Right forelimb (tissue), 1 donor: Measurements from ENCODE around the gene OXER1.

Experiments
- DNase-seq: peaks from one replicate; pipeline ENCODE4 v3.0.0-alpha.2; 2018

Gene OXER1, protein sequence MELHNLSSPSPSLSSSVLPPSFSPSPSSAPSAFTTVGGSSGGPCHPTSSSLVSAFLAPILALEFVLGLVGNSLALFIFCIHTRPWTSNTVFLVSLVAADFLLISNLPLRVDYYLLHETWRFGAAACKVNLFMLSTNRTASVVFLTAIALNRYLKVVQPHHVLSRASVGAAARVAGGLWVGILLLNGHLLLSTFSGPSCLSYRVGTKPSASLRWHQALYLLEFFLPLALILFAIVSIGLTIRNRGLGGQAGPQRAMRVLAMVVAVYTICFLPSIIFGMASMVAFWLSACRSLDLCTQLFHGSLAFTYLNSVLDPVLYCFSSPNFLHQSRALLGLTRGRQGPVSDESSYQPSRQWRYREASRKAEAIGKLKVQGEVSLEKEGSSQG

DNA sequence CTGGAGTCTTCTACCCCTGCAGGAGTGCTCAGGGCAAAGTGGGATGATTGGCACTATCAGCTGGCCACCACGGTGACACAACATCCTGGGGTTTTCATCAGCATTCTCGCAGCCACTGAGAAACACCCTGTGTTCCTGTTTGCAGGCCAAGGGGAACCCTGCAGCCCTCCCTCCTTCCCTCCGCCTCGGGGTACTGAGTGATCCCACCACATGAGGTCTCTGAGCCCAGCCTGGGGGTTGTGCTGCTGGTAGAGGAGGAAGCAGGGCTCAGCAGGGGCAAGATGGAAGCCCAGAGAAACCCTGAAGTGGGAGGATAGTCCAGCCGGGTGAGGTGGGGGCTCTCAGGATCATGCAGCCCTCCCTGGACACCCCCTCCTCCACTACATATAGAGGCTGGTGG, at the start of gene OXER1:
Gene OXER1 (minus strand): TSS at position 40 of the 400 bp plus-strand sequence. CDS start 73 bp downstream, outside the sequence.
- DNase-seq = no peak

DNA sequence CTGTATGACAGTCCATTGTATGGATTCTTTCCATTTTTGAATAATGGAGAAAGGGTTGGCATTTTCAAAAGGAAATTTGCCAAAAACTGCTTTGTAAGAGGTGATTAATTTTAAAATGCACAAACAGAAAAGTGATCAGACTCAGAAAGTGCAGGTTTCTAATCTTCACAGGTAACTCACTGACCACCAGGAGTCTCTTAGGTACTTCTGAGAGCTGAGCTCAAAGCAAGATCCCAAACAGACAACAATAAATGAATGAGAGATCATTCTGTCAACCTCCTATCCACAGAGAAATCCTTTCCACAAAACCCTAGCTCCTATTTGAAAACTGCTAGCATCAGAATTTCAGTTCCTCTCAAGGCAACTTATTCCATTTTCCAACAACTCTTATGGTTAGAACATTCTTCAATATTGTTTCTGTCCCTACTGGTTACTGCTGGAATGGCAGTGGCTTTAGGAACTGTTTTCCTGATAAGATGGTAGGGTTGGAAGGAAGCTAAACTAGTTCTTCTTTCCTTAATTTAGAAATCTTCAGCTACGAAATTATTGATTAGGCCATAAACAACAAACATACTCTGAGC, 49.1 kb upstream of the OXER1 start:
- no peak for DNase-seq

DNA sequence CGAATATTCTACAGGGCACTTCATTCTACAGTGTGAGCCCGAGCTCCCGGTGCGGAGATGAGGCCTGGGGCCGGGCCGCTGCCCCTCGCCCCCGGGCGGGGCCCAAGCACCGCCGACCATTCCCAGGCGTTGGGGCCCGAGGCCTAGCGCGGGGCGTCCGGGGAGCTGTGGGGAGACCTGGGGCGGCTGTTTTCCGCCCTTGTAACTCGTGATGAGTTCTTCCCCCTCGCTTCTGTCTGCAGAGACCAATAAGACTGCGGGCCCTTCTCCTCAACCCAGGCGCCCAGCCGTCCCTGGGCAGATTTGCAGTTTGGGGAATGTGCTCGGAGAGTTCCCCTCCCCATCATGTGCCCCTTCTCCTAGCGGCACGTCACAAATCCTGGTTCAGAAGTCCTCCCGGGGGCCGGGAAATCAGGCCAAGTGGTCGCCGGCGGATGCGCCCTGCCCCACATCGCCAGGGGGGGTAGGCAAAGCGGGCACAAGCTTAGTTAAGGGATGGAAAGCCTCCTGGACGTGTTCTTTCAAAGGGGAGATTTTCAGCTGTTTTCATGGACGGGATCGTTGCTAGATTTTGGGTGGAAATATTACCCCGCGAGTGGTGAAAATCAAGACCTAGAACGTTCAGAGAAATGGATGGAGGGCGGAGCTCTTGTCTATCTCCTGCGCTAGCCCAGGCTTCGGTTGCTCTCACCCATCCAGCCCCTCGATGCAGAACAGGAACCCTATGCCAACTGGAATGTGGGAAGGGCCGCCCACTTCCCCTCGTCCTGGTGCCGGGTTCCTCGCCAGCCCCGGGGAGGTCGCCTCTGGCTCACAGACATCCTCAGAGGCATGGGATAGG, 47.3 kb upstream of the OXER1 start:
- DNase-seq = peak; percentile 81

DNA sequence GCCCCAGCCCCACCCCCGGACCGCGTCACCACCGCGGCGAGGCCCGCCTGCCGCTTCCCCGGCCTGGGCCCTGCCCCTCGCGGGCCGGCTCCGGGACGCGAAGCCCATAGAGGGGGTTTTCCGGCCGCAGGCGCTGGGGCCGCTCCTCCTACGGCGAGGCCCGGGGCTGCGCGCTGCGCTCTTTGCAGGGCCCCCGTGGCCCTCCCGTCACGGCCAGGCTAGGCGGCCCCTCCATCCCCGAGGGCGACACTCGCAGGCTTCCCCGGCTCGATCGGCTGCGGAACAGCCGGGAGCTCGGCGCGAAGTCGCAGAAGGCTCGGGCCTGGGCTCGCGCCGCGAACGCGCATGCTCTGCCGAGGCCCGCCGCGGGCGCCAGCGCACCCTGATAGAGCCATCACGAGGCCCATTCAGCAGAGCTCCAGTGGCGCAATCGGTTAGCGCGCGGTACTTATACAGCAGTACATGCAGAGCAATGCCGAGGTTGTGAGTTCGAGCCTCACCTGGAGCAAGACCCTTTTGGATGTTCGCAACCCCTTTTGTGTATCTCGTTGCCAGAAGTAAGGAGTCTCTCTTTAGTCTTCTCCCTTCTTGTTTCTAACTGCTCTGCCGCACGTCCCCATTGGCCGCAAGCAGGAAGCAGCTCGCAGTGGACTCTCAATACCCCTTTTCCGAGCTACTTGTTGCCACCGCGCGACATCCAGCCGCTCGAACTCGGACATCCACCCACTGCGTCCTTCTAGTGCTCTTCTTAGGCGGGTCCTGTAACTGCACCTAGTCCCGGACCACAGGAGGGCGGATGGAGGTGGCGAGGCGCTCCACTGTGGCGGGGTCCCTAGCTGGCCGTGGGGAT, 46.4 kb upstream of the OXER1 start:
- peak; percentile 99 for DNase-seq

DNA sequence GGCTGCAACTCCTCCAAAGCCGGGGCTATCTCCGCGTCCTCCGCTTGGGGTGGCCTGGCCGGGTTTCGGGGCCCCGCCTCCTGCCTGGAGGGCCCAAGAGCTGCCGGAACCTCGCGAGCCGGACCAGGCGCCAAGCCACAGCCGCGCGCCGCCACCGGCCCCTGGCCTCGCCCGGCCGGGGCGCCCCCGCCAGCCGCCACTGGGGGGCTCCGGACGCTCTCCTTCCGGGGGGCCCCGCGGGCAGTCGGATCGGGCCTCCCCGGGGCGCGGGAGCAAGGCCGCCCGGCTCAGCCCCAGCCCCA, 45.8 kb upstream of the OXER1 start:
- DNase-seq = peak; percentile 95

DNA sequence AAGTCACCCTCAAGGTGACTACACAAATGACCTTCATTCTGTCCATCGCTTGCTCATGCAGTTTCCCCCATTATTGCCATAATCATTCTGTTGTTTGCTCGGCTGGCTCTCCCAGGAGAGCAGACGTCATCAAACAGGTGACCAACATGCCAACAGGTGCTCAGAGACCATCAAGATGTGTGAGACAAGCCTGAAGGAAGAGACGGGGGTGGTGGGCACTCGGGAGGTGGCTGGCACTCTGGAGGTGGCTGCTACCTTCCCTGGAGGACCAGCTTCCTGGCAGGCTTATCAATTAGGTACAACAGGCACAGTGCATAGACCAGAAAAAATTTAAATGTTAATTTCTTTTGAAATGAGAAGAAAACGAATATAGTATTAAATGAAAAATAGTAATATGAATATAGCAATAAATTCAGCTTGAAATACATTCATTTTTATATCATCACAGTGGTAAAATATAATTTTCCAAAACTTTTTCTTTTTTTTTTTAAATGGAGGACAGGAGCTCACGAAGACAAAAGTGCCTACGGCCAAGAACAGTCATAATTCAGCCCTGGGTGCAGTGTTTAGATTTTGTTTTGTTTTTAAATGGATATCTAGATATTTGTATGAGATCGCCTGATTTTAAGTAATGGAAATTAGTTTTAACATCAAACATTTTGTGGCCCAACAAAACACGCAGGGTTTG, 45.3 kb upstream of the OXER1 start:
- no peak for DNase-seq

DNA sequence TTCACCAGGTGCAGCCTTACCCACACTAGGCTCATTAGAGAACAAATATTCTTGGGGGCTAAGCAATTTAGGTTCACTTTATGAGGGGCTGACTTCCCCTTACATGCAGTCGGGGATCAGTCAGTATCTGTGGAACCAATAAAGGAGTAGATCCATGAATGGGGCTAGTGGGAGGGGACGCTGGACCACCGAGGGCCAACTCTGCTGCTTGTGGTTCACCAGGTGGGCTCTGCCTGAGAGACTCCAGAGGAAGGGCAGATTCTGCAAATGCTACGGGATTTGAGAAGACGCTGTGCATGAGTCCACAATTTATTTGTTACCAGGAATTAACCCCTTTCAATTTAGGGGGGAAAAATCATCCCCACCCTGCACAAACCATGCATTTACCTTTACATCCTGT, 44.4 kb upstream of the OXER1 start:
- no peak for DNase-seq

DNA sequence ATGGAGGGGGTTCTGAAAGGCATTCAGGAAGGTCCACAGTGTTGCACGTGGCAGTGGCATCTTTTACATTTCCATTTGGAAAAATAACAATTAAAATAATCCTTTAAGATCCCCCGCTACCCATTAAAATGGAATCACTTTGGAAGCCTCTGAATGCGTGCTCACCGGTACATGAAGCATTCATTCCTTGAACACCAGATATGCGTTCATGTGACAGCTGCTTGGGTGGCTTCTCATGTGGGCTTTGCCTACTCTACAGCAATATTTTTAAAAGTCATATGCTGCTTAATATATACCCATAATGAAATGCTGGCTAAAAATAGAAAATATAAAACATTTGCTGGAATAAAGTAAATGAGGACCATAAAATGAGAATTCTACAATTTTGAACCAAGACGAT, 42.9 kb upstream of the OXER1 start:
- DNase-seq = no peak

DNA sequence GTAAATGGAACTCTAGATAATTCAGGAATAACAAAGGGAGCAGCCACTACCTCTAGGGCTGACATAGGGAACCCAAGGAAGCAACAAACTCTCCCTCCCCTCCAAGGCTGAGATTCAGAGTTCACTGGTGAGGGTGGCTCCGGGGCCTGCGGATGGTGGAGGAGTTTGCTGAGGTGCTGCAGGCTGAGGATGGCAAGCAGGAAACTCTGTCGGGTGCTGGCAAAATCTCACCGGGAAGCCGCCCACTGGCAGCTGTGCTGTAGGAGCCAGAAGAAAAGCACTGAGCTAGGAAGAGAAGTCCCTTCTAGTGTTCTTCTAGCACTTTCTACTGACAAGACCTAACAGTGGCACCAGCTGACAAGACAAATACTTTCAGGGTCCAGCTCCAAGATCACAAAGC, 41.0 kb upstream of the OXER1 start:
- DNase-seq = no peak

DNA sequence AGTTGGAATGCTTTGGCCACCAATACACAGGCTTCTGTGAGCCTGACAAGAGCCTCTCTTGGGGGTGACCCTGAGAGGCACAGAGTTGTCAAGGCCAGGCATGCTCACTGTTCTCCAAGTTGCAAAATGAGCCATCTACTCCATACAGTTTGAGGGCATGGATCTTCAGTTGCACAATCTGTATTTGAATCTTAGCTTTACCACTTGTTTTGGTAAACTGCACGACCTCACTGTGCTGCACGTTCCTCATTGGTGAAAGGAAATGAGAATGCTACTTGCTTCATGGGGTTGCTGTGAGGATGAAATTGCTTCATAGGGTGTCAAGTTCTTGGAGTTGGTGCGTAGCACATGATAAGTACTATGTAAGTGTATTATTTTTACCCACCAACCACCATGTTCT, 40.4 kb upstream of the OXER1 start:
- DNase-seq = no peak

DNA sequence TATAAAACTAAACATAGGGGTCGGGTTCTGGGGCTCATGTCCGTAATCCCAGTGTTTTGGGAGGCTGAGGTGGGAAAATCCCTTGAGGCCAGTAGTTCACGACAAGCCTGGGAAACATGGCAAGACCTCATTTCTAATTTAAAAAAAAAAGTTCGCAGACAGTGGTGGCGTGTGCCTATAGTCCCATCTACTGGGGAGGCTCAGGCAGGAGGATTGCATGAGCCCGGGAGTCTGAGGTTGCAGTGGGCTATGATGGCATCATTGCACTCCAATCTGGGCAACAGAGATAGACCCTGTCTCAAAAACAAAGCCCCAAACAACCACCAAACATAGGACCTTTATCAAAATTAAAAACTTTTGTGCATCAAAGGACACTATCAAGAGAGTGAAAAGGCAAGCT, 38.2 kb upstream of the OXER1 start:
- DNase-seq = no peak

DNA sequence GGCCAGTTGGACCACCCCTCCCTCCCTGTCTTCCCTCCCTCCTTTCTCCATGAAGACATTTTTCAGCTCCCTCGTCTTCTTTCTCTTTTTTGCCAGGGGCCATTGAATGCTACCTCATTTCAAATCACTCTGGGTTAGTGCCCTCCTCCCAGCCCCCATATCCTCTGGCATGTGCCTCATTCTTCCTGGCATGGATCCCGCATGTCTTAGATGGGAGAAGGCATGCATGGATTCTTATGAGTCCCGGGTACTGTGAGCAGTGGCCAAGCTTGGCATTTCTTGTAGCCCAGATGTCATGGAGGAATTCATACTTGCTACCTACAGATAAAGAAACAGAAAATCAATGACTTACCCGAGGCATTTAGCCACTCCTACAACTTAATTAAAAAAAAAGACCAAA, 37.4 kb upstream of the OXER1 start:
- DNase-seq = no peak

DNA sequence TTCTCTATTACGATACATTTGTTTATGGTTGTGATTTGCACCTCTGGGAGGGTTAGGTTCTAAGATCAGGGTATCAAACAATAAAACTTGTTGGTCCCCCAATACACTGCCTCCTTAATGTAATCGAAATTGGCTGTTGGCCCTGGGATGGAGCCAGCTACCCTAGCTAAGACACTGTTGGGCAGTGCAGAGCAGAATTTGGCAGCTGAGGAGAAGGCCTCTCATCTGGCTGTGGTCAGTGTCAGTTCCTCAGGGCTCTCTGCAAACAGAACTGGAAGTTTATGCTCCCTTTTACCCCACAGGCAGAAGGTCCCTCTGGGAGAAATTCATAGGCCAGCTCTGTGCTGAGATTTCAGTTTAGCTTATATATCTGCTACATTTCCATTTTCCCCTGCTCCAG, 37.0 kb upstream of the OXER1 start:
- DNase-seq = no peak

DNA sequence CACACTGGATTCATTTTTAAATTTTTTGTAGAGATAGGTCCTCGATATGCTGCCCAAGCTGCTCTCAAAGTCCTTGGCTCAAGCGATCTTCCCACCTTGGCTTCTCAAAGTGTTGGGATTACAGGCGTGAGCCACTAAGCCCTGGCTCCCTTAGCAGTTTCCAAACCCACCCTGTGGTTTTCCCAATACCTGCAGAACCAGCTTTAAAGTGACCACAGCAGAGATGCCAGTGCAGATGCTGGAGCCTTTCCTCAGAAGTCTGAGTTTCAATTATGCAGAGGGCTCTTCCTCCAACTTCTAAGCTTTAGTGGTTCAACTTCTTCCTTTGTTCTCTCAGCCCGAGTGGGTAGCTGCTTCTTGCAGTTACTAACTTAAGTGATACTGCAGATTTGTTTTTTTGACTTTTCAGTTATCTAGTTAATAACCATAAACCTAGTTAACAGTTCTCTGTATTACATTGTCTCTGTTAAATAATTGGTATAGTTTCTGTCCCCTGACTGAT, 36.6 kb upstream of the OXER1 start:
- no peak for DNase-seq

DNA sequence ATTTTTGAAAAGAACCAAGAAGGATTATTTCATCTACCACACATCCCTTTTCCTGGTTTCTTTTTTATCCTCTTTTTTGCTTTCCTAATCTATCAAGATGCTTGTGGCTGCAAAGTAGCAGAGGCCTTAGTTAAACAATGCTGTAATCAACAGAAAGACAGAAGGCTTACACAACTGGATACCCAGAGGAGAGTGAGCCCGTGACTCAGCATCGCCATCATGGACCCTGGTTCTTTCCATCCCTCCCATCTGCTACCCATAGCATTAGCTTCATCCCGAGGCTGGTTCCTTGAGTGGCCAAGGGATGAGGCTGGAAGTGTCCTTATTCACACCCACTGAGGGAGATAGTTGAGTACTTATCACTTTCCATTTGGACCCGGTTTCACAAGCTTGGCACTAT, 35.9 kb upstream of the OXER1 start:
- no peak for DNase-seq

DNA sequence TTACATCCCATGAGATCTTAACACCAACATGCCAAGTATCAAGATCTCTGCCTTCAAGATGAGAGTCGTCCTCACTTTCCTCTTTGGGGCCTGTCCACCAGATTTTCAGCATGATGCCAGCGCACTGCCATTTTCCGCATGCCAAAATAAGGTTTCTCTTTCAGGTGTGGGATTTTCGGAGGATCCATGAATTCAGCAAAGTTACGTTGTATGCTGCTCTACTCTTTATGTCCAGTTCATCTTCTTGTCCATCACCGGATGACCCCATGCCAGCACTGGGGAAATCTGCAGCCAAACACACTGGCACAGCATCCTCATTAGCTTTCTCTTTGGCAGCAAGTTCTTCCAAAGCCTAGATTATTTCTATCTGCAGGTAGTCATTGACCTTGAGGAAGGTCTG, 33.3 kb upstream of the OXER1 start:
- no peak for DNase-seq

DNA sequence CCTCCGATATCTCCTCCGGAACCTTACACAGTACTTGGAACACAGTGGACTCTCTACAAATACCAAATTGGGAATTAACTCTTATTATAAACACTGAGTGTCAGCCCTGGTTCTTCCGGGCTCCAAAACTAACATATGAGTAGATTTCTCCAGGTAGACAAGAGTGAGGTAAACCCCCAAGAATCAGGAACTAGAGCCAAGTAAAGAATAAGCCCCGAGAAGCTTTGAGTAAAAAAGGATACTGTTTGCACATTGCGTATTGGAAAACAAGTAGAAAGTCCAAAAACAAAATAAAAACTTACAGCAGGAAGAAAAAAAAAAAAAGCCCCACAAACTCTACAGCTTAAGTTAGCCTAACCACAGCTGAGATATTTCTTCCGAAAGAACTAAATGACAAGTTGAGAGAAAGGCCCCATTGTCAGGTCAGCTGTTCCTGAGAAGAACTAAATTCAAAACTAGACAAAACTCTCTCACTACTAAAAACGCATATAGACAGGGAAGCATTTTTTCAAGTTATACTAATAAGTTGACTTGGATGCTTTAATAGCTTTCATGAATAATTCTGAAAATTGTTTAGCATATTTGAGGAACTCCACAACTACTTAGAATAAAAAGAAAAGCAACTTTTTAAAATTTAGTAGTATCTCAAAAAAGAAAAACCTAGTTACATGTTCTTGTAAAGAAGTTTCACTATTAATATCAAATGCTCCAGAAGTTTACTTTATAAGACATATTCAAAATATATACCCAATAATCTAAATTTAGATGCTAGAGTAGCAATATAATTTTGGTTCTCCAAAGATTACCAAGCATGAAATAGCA, 32.7 kb upstream of the OXER1 start:
- DNase-seq = no peak

DNA sequence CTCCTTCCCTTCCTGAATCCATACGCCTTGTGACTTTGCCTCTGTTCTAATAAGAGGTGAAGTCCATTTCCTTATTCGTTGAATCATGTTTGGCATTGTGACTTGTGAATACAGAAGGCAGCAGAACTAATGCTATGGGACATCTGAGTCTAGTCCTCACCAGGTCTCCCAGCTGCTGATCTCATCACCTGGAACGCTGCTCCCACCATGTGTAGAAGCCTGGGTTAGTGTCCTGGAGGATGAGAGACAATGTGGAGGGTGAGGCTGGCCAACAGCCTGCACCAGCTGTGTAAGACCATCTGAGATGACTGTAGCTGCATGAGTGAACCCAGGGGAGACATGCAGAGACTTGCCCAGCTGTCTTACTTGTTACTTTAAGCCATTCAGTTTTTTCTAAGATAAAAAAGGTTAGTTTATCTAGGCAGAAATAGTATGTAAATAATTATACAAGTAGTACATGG, 31.9 kb upstream of the OXER1 start:
- DNase-seq = no peak

DNA sequence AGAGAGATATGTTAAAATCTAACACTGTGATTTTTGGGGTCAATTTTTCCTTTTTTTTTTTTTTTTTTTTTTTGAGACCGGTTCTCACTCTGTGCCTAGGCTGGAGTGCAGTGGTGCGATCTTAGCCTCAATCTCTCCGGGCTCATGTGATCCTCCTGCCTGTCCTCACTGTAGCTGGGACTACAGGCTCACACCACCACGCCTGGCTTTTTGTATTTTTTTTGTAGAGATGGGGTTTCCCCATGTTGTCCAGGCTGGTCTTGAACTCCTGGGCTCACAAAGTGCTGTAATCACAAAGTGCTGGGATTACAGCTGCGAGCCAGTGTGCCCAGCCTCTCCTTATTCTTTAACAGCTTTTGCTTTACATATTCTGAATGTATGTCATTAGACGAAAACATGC, 31.3 kb upstream of the OXER1 start:
- DNase-seq = no peak

DNA sequence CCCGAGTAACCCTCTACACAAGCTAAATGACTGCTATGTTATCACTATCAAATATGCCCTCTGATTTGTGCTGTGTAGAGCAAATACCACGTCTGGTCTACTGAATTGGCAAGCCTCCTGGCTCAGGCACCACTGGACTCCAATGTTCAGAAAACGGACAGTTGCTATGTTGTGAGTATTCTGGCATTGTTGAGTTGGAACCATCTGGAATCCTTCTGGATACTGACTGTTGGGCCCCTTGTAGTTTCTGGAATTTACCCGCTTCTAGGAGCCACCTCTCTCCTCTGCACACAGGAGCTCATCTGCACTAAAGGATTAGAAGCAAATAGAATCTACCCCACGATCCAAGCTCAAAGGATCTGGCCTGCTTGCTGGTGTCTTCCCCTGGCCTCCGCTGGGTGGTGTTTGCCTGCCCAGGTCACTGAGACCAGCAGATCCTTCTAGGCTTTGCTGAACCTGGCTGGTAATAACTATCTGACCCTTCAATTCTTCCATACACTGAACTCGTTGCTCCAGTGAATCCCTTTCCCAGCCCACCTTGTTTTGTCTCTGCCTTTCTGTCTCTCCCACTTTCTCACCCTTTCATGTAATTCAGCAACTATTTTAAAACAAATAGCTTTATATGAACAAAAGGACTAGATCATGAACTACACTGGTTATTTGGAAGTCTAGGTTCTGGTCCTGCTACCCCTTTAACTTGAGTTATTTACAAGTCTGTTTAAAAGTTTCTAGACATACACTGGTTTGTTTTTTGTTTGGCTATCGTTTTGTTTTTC, 30.5 kb upstream of the OXER1 start:
- DNase-seq = no peak
